Measurements from ENCODE around the gene PTPRCAP.

DNA sequence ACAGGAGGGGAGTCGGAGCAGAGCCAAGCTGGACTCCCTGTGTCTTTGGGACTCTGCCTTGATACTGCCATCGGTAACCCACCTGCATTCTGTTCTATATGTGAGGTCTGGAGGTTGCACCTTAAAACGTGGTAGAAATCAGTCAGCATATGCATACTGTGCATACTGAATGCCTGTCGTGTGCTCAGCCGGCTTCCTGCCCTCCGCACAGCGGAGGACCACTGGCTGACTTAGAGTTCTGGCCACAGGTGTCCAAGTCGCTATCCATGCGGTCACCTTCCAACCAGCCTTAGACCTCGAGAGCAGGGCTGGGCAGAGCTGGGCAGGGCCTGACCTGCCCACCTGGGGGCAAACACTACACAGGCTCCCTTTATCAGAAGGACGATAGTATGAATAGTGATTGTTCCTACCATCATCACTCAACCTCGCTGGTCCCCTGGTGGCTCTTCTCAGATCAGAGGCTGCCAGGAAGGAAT is 29.8 kb downstream of the PTPRCAP start:
- TF ChIP-seq, protein P1, sequence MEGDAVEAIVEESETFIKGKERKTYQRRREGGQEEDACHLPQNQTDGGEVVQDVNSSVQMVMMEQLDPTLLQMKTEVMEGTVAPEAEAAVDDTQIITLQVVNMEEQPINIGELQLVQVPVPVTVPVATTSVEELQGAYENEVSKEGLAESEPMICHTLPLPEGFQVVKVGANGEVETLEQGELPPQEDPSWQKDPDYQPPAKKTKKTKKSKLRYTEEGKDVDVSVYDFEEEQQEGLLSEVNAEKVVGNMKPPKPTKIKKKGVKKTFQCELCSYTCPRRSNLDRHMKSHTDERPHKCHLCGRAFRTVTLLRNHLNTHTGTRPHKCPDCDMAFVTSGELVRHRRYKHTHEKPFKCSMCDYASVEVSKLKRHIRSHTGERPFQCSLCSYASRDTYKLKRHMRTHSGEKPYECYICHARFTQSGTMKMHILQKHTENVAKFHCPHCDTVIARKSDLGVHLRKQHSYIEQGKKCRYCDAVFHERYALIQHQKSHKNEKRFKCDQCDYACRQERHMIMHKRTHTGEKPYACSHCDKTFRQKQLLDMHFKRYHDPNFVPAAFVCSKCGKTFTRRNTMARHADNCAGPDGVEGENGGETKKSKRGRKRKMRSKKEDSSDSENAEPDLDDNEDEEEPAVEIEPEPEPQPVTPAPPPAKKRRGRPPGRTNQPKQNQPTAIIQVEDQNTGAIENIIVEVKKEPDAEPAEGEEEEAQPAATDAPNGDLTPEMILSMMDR (IDR thresholded peaks at IDR 0.05; ENCODE audit: low read length), result no peak
- TF ChIP-seq EZH2phosphoT487 (IDR thresholded peaks at IDR 0.05; ENCODE audit: low read length), result no peak
- no peak for TF ChIP-seq EZH2 (optimal IDR thresholded peaks at IDR 0.05; ENCODE audit: low read depth, low read length)

All from MM.1S (cell line).